GM19099 (cell line): Measurements from ENCODE around the gene GALNT10.

Source experiments
- POLR2A ChIP-seq: IDR thresholded peaks from 3 replicates; pipeline ENCODE4 v1.6.1; 2011; ENCODE audit warnings: low read depth; ENCODE audit not compliant: insufficient read length; ENCODE audit errors: extremely low read depth

GALNT10 gene

GRCh38 chr5:154318691-154319090, 128.2 kb downstream of the GALNT10 start:
- no peak for TF ChIP-seq POLR2A

- no peak for TF ChIP-seq POLR2A
Measured at GRCh38 chr5:154319736-154320135, 129.2 kb downstream of the GALNT10 start.

- TF ChIP-seq POLR2A, result no peak
Measured at GRCh38 chr5:154320224-154321089, 129.9 kb downstream of the GALNT10 start.

- no peak for TF ChIP-seq POLR2A
Measured at GRCh38 chr5:154321546-154321945, 131.0 kb downstream of the GALNT10 start.

DNA sequence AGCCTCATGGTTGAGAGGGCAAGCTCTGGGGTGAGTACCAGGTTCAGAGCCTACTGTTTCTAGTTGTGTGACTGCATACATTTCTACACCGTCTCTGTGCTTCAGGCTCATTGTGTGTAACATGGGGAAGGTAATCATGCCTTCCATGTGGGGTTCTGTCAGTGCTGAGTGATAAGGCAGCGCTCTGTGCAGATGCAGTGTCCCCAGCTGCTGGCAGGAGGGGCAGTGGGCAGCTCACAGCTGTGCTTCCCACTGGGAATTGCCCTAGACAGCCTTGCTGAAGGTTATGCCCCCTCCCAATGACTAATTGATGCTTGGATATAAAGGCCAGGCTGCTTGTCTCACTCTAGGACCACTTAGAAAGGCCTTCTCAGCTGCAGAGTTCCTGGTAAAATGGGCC, 133.5 kb downstream of the GALNT10 start:
- TF ChIP-seq POLR2A, result no peak

DNA sequence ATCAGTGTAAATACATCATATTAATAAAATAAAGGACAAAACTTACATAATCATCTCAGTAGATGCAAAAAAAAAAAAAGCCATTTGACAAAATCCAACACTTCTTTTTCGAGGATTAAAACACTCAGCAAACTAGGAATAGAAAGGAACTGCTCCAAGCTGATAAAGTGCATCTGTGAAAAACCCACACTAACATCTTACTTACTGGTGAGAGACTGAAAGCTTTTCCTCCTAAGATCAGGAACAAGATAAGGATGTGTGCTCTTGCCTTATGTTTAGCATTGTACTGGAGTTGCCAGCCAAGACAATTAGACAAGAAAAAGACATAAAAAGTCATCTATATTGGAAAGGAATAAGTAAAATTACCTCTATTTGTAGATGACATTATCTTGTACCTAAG, 135.0 kb downstream of the GALNT10 start:
- no peak for TF ChIP-seq POLR2A

DNA sequence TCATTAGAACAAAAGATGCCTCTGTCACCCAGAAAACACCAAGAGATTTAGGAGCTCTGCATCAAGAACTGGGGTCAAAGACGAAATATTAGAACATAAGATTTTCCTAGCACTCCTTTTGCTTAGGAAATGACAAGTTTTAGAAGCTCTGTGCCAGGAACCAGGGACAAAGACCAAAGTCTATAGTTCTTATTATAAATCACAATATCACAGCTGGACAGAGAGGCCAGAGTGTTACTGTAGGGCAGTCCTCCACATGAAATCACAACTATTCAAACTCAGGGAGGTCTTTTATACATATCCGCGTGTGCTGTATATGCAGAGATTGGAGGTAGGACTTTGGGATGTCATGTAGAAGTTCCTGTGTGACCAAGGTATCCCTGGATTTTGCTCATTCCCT, 138.5 kb downstream of the GALNT10 start:
- TF ChIP-seq POLR2A, result no peak

DNA sequence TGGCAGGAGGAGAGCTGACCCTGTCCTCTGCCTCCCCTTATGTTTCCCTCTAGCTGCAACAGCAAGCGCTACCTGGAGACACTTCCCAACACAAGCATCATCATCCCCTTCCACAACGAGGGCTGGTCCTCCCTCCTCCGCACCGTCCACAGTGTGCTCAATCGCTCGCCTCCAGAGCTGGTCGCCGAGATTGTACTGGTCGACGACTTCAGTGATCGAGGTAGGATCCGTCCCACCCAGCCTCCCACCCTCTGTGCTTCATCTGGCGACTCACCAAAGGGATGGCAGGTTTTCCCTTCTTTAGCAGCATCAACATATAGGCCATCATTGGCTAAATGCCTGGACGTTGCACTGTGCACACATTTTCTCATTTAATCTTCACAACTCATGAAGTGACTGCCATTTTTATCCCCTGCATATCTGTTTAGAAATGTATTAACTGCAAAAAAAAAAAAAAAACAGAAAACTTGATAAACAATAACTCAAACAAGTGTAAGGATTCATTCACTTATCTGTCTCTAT, 139.0 kb downstream of the GALNT10 start:
- TF ChIP-seq POLR2A, result no peak

DNA sequence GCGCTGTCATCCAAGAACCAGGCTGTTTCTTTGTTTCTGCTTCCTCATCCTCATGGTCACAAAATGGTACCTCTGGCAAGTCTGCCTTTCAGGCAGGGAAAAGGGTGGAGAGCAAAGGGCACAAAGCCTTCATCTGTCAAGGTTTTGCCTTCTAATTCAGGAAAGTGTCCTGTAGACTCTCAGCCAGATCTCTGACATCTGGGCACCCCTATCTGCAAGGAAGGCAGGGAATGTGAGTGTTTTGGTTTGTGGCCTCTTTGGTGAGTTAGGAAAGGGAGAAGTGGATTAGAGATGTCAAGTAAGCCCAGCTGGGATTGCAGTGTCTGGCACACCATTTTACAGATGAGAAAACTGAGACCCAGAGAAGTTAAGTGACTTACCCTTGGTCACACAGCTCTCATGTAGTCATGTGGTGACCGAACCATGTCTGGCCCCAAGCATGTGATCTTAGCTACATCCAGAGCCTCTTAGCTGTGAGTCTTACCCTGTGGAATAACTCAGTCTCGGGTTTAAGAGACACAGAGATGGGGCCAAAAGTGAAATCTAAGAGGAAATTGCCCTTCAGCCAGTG, 139.6 kb downstream of the GALNT10 start:
- no peak for TF ChIP-seq POLR2A

DNA sequence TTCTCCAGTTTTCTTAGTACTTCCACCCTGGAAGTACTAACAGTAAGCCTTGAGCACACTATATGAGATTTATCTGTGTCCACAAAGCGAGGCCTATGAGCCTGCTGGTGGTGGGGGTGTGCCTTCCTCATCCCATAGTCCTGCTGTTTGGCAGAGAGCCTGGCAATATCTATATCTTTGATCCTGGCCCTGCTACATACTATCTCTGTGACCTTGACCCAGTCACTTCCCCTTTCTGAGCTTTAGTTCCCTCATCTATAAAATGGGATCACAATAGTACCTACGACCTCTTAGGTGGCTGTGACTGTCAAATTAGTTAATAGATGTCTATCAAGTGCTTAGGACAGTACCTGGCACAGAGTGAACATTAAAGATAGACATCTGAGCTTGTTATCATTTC, 140.7 kb downstream of the GALNT10 start:
- no peak for TF ChIP-seq POLR2A

DNA sequence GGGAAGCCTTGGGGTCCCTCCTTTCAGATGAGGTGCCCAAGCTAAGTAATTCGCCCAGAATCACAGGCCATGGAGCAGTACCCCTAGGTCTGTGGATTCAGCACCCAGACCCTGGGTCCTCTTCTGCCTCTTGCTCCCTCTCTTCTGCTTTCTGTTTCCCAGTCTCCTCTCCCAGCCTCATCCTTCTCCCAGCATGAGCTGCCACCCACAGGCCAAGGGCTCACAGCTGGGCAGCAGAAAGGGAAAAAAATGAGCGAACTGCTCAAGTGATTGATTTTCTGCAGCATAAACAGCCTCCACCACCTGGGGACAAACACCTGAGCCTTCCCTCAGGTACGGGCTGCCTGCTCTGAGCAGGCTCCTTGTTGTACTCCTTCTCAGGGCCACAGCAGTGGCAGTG, 141.4 kb downstream of the GALNT10 start:
- no peak for TF ChIP-seq POLR2A

DNA sequence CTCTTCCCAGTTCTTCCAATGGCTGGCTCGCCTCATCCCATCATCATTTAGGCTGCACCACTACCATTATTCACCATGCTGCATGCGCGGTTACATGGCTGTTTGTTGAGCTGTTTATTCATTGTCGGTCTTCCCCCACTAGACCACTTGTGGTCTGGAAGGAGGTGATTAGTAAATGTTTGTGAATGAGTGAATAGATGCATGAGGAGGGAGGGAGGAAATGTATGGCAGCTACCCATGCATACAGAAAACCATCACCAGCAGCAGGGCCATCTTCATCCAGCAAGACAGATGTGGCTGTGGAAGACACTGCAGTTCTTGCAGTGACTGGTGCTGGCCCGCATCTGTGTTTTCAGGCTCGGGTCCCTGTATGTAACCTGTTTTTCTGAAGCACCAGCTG, 141.9 kb downstream of the GALNT10 start:
- no peak for TF ChIP-seq POLR2A

- TF ChIP-seq POLR2A, result no peak
Measured at GRCh38 chr5:154333016-154333415, 142.5 kb downstream of the GALNT10 start.

- TF ChIP-seq POLR2A, result no peak
Measured at GRCh38 chr5:154334406-154335064, 144.0 kb downstream of the GALNT10 start.

DNA sequence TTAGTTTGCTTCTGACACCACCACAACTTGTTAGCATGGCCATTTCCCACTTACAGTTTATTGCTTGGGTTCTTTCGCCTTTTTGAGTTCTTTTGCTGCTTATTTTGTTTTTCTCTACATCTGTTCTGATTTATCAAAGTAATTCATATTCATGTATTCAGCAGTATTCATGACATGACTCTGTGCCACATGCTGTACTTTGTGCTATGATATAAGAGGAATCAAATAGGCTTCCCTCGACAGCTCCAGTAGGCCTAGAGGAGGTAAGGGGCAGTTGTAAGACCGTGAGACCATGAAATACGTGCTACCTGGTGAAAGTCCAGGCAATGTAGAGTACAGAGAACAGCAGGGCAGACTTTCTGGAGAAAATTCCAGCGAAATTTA, 144.5 kb downstream of the GALNT10 start:
- TF ChIP-seq POLR2A, result no peak

DNA sequence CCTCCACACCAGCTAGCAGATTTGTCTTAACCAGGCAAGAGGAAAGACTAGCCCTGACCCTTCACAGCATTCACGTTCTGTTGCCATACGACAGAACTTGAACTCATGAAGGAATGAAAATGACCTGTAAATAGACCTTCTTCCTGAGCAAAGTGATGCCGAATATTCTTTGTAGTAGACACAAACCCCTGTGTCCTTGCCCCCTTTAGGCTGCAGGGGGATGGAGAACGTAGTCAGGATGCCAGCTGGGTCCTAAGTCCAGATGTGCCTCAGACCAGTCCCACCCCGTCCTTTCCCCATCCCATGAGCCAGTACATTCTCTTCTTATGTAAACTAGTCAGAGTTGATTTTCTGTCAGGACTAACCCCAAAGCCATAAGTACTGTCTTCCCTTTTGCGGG, 151.1 kb downstream of the GALNT10 start:
- TF ChIP-seq POLR2A, result no peak
